Hindlimb muscle (tissue), 1 donor: ENCODE measurements around the gene USP9Y. TPM values are rescaled to one million over a fixed set of nuclear protein-coding genes. Genes with fewer than 3 reads are reported as not detected.
"Not testable (repeated sequence)": the region's sequence is repeated elsewhere in the genome, so short reads cannot be mapped to it uniquely, and the experiment has no call there.

Experiments
- DNase-seq: peaks from one replicate; pipeline ENCODE4 v3.0.0-alpha.2; 2013
- polyA plus RNA-seq: library from polyadenylated mRNA; unstranded; fragments of 120-200 nt; gene quantifications from one replicate; pipeline ENCODE4 v1.2.1, GENCODE V29; 2013; ENCODE audit not compliant: insufficient read length

Gene USP9Y
- 34.3 TPM for polyA plus RNA-seq

DNA sequence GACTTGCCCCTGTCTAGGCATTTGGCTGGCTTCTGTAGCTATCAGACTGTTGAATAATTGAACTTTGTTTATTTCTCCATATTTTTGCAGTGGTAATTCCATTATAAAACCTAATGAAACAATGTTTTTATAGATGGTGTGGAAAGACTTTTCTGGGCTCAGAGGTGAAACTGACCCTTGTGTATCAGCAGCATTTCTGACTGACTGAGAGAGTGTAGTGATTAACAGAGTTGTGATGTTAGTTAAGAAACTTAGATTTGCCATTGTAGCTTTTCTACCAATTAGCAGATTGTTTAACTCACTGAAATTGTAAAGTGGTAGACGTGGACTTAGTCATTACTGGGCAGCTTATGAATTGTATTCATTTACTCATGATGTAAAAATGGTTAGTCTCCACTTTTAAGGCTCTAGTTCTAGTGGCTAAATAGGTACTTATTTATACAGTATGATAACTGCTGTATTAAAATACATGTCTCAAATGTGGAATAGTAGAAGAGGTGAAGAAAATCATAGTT is at the start of gene USP9Y:
USP9Y (plus strand) TSS at position 51 of the 515 bp plus-strand sequence. CDS start 8,217 bp downstream, outside the sequence.
- no peak for DNase-seq

GRCh38 chrY:12651621-12652036 is 49.4 kb upstream of the USP9Y start:
- no peak for DNase-seq

GRCh38 chrY:12661745-12662681 is 39.0 kb upstream of the USP9Y start:
- peak; percentile 80 for DNase-seq

DNA sequence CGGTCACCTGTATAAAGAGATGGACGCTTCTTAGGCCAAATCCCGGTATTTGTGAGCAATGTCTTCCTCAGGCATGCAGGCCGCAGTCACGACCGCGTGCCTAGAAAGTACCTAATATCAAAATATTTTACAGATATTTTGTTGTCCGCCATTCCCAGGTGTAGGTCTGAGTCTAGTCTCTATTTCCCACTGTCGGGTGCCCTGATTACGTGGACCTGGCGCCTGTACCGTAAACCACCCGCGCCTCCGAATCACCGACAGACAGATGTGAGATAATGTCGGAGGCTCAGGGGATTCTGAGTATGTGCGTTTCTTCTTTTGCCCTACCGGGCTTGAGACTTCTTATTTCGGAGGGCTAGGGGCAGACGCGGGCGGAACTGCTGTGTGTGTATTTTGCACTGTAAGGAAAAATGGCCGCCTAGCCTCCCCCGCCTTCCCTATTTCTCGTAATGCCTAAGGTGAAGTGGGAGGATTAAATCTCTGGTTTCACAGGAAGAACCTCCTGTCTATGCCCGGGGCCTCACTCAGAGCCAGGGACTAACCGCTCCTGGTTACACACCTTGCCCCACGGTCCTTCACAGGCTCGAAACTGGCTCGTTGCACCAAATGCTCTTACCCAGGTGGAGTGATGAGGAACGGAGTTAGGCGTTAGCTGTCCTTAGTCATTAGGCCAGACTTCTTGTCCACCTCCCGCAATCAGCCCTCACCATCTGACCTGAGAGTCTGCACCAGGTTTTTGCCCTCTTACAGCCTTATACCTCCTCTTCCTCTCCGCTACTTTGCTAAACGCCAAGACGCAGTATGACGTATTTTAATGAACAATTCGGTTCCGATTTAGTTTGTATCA is 38.1 kb upstream of the USP9Y start:
- peak; percentile 48 for DNase-seq

GRCh38 chrY:12663845-12664244 is 37.2 kb upstream of the USP9Y start:
- not testable (repeated sequence) for DNase-seq

DNA sequence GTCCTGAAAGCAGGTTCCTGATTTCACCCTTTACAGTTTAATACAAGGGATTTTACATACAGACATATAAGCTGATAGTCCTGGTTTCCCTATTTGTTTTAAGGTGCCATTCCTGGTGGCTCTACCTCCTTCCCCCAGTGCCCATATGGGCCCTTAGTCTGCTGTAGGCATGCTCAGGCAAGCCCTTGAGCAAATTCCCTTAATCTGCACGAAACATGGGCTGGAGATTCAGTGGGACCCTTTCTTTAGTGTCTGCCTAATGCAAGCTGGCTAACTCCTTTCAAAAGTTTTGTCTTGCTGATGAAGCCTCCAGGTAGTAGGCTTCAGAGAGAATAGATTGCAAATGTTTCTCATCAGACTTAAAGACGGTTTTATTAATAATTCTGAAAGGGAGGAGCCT is 22.9 kb upstream of the USP9Y start:
- DNase-seq: no peak

DNA sequence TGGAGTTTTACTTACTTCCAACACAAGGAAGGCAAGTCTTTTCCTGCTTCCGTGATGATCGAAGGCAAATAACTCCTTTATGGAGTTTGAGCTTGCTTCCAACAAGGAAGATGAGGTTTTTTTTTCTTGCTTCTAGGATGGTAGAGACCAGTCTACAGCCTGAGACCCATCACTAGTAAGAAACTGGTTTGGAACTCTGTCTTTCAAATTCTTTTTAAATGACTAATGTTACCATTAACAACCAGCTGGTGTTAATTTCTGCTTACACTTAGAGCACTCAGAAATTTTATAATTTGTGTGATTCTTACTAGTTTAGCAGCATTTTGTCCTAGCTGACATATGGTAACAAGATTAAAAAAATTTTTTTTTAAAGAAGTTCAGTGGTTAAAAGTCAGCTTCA is 19.5 kb upstream of the USP9Y start:
- DNase-seq: no peak

DNA sequence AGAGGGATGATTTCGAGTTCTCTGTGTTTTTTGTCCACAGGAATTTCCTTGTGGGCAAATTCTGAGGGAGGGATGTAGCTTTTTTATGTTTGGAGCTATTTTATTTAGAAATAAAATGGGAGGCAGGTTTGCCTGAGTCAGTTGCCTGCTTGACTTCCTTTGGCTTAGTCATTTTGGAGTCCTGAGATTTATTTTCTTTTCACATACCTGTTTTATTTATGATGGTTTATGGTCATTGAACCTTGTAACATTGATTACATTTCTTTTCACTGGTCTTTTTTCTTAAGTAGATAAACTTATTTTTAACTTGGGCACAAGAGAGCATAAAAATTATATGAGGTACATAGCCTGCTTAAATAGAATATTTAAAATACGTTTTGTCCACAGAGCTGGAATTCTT is 12.7 kb upstream of the USP9Y start:
- DNase-seq: no peak

GRCh38 chrY:12700087-12700486 is 944 bp upstream of the USP9Y start:
- DNase-seq: no peak

- DNase-seq: no peak
Measured at GRCh38 chrY:12702174-12702573, 1.1 kb downstream of the USP9Y start.

- no peak for DNase-seq
Measured at GRCh38 chrY:12710460-12710859, 9.4 kb downstream of the USP9Y start.

GRCh38 chrY:12715376-12715775 is 14.3 kb downstream of the USP9Y start:
- DNase-seq: no peak

DNA sequence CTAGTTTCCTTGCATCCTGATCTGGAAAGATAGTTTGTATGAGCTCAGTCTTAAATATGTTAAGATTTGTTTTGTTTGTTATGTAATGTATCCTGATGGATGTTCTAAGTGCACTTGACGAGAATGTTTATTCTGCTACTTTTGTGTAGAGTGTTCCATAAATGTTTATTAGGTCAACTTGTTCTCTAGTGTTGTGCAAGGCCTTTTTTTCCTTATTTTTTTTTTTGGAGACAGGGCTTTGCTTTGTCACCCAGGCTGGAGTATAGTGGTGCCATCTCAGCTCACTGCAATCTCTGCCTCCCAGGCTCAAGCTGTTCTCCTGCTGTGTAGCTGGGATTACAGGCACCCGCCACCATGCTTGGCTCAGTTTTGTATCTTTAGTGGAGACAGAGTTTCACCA is 28.7 kb downstream of the USP9Y start:
- no peak for DNase-seq

DNA sequence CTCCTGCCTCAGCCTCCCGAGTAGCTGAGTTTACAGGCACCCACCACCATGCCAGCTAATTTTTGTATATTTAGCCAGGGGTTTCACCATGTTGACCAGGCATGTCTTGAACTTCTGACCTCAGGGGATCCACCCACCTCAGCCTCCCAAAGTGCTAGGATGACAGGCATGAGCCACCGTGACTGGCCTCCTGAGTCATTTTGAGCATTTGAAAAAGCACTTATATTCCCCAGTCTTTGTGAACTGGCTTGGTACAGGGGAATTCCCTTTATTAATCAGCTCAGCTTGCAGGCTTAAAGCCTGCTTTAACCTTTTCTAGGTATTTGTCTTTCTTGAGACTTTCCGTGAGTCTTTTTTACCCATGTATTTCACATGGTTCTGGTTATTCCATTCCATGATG is 32.6 kb downstream of the USP9Y start:
- no peak for DNase-seq

- no peak for DNase-seq
Measured at GRCh38 chrY:12734051-12734450, 33.0 kb downstream of the USP9Y start.

DNA sequence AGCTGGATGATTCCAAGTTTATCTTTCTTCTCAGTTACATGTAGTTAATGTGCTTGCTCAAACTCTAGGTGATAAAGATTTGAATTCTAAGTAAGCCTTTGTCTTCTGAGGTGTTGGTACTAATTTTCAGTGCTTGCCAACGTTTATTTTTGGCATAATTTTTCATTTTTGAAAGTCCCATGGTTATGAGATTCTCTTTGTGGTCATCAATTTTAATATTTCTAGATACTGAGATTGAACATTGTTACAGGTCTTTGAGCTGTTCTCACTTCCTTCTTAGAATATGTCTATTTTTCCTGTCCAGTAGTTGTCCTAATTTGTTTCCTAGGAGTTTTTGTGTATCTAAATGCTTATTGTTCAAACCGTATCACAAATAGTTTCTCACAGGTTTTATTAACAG is 40.4 kb downstream of the USP9Y start:
- DNase-seq: no peak

DNA sequence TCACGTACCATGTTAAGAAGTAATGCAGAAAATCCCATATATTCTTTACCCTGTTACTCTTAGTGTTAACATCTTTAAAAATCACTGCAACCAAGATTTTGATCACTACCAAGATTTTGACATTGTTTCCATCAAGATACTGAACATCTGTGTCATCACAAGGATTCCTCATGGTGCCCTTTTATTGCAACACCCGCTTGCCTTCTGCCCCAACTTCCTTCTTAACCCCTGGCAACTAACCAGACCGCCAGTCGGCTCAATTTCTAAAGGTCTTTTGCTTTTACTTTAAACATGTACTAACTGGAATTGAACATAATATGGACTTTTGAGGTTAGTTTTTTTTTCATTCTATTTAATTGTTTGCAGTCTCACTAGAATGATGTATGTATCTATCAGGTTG is 41.7 kb downstream of the USP9Y start:
- DNase-seq: no peak

DNA sequence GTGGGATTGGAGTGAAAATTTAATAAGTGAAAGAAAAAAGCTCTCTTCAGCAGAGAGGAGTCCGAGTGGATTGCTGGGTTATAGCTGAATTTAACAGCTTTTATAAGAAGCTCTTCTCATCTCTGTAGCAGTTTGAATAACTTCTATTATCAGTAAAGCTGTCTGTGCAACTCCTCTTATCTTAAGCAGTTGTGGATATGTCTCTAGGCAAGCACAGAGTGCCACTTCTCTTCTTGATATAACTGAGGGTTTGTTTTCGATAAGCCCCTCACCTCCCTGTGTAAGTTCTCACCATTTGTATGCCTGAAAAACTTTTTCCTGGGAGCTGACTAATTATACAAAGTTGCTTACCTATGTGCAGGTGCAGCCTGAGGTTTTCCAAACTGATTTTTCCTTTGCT is 43.1 kb downstream of the USP9Y start:
- DNase-seq: no peak

GRCh38 chrY:12749293-12749692 is 48.3 kb downstream of the USP9Y start:
- no peak for DNase-seq

DNA sequence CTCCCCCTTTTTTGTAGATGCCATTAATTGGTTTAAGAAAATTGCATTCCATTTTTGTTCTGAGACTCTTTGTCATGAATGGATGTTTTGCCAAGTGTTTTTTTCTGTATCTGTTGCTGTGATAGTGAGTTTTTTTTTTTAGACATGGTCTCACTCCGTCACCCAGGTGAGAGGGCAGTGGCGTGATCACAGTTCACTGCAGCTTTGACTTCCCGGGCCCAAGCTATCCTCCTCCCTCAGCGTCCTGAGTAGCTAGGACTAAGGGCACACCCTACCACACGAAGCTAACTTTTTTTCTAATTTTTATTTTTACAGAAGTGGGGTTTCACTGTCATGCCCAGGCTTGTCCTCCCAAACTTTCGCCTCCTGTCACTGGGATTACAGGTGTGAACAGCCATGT is 51.8 kb downstream of the USP9Y start:
- no peak for DNase-seq

GRCh38 chrY:12756021-12756420 is 55.0 kb downstream of the USP9Y start:
- no peak for DNase-seq

DNA sequence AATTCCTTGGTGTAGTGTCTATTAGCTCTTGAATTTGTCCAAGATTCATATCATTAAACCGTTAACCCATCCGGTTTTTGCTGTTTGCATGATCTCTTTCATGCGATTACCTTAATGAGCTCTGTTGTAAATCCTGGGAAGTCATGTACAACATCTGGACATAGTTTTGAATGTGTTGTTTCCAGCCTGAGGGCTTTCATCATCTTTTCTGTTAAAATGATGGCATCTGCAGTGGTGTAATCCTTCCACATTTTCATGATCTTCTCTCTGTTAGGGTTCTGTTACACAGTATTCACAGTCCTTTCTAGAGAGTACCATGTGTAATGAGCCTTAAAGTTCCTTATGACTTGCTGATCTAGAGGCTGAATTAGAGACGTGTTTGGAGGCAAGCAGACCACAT is 64.9 kb downstream of the USP9Y start:
- DNase-seq: no peak

- DNase-seq: no peak
Measured at GRCh38 chrY:12784521-12784920, 83.5 kb downstream of the USP9Y start.
